Uterus (tissue), 2 donors: Measurements from ENCODE around the gene BRDT.

Experiments used
- POLR2A ChIP-seq, 2 donors: fragments of 450-650 bp; IDR thresholded peaks; one replicate each; pipeline ENCODE4 v1.6.1; 2016; ENCODE audit warnings: antibody characterized with exemption in 2 of 2, mild to moderate bottlenecking in 1 of 2, moderate library complexity in 1 of 2
- TF ChIP-seq, protein P1 (sequence below), 4 experiments: fragments of 200-600 bp in 2 of 4; fragments of 450-650 bp in 2 of 4; sonication (generic) in 2 of 4; IDR thresholded peaks; one replicate each; pipeline ENCODE4 v1.5.1; 2016 to 2019; ENCODE audit warnings: antibody characterized with exemption in 4 of 4, mild to moderate bottlenecking in 2 of 4, moderate library complexity in 1 of 4

DNA sequence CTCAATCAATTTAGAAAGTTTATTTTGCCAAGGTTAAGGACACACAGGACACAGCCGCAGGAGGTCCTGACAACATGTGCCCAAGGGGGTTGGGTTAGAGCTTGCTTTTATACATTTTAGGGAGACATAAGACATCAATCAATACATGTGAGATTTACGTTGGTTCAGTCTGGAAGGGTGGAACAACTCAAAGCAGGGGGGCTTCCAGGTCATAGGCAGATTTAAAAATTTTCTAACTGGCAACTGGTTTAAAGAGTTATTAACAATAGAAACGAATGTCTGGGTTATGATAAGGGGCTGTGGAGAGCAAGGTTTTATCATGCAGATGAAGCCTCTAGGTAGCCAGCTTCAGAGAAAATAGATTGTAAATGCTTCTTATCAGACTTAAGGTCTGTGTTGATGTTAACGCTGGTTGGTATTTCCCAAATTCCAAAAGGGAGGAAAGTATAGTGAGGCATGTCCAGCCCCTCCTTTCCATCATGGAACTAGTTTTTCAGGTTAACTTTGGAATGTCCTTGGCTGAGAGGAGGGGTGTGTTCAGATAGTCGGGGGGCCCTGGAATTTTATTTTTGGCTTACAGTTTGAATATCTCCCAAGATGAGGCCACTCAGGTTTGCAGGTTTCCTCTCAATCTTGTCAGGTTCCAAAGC is 32.3 kb upstream of the BRDT start:
- TF ChIP-seq, protein P1, sequence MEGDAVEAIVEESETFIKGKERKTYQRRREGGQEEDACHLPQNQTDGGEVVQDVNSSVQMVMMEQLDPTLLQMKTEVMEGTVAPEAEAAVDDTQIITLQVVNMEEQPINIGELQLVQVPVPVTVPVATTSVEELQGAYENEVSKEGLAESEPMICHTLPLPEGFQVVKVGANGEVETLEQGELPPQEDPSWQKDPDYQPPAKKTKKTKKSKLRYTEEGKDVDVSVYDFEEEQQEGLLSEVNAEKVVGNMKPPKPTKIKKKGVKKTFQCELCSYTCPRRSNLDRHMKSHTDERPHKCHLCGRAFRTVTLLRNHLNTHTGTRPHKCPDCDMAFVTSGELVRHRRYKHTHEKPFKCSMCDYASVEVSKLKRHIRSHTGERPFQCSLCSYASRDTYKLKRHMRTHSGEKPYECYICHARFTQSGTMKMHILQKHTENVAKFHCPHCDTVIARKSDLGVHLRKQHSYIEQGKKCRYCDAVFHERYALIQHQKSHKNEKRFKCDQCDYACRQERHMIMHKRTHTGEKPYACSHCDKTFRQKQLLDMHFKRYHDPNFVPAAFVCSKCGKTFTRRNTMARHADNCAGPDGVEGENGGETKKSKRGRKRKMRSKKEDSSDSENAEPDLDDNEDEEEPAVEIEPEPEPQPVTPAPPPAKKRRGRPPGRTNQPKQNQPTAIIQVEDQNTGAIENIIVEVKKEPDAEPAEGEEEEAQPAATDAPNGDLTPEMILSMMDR (IDR thresholded peaks at IDR 0.05): no peak
- TF ChIP-seq POLR2A (IDR thresholded peaks at IDR 0.05): no peak
